Measurements from ENCODE around the gene CDKN2A. TPM values are rescaled to one million over a fixed set of nuclear protein-coding genes. Genes with fewer than 3 reads are reported as not detected.

CDKN2A gene
- total and polyA plus RNA-seq, 2 donors (not counting 3 experiments of a cell fraction or from before 2014, with no cell fraction given), result 8.5 to 10.7 TPM

DNA sequence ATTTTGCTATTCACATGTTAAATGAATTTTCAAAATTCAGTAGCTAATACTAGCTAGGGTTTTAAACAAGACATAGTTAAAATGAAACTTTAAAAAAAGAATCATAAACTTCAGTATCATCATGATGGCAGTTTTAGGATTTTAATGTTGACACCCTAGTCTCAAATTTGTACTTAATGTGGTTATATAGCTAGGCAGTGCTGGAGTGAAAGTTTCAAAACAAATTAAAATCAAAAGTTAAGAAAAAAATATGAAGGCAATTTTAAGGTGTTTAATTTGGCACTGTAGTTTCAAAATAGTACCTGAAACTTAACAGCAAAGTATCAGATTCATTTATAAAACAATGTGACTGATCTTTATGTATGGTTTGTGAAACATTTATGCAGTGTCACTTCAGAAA, 34.2 kb upstream of the CDKN2A start:
- no peak overlapping the region for H3K4me2 ChIP-seq (ENCODE audit: insufficient read depth, low read length)
- intact Hi-C loops (cut with micrococcal nuclease), result no loop called here
- H3K9me3 ChIP-seq (replicated peaks; ENCODE audit: control insufficient read depth, insufficient read depth, low read length), result no peaks in the 10 kb centered on the region
- peak; percentile 70 for FAIRE-seq
- peaks cover 0 to 2% of the 10 kb centered on the region in 2 experiments for H3K27me3 ChIP-seq (ENCODE audit: control insufficient read depth in 2 of 2, insufficient read depth in 2 of 2, low read length in 2 of 2)
- POLR2A ChIA-PET, result no interaction called here
- no peaks in the 10 kb centered on the region for H3K79me2 ChIP-seq (ENCODE audit: control insufficient read depth, insufficient read depth, low read length)
- BruUV-seq (replicated peaks), result no TSS peak
- CTCF ChIA-PET, result interaction anchor here (0.9 to 4.0 kb wide), 2 partner anchors 215 kb away, joined by 3 to 20 read pairs; no protein-coding TSS in a partner anchor
- DNase-seq (ENCODE audit: low read depth, low spot score), result no peak
- TF ChIP-seq GATA2 (IDR thresholded peaks at IDR 0.05; ENCODE audit: insufficient read depth, insufficient read length, low read depth, low read length) (no peak), POLR2A (IDR thresholded peaks at IDR 0.05; ENCODE audit: low read depth, low read length) (no peak), EZH2 (IDR thresholded peaks at IDR 0.05; ENCODE audit: borderline replicate concordance, low read depth, low read length, severe bottlenecking) (no peak), JUN (IDR thresholded peaks at IDR 0.05; ENCODE audit: borderline replicate concordance, insufficient read depth, insufficient read length, low read depth) (no peak)
- H3K27ac ChIP-seq (ENCODE audit: insufficient read depth, low read depth, low read length), result no peak overlapping the region
- no peaks in the 10 kb centered on the region for H3K36me3 ChIP-seq (ENCODE audit: control insufficient read depth in 2 of 2, extremely low read depth in 1 of 2, insufficient read depth in 2 of 2, low read length in 2 of 2)
- H4K20me1 ChIP-seq (replicated peaks; ENCODE audit: control insufficient read depth, extremely low read depth, insufficient read depth, low read length), result no peaks in the 10 kb centered on the region
- peaks cover 12% of the 10 kb centered on the region for H3K4me1 ChIP-seq (ENCODE audit: control insufficient read depth, extremely low read depth, insufficient read depth, low read length)
- no peak overlapping the region for H3K9ac ChIP-seq (replicated peaks; ENCODE audit: extremely low read depth, insufficient read depth, low read length)
- H3K4me3 ChIP-seq (replicated peaks in 1 of 3; ENCODE audit: insufficient read depth in 1 of 3, low read depth in 1 of 3, low read length in 3 of 3), result no peak overlapping the region
- no peaks in the 10 kb centered on the region for H3K9me1 ChIP-seq (replicated peaks; ENCODE audit: control insufficient read depth, extremely low read depth, insufficient read depth, low read length)
- dilution Hi-C loops (cut with MboI; ENCODE audit: extremely low pct_ligation_motif_present, low sequenced_read_pairs), result no loop called here
- no peak overlapping the region for H2AFZ ChIP-seq (ENCODE audit: low read depth, low read length)

DNA sequence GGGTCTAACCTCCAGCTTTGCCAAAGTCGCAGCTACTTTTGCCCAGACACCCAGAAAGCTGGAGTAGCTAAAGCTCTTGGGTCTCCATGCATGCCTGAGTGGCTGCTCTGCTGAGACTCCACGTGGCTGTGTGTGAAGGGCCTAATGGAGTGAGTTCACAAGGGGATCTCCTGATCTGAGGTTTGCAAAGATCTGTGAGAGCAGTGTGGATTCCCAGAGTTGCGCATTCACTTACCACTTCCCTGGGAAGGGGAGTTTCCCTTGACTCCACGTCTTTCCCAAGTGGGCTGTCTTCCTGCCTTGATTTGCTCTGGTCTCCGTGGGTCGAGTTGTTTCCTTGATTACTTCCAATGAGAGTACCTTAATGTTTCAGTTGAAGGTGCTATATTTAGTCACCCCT, 32.5 kb upstream of the CDKN2A start:
- H3K9me3 ChIP-seq (replicated peaks; ENCODE audit: control insufficient read depth, insufficient read depth, low read length), result no peaks in the 10 kb centered on the region
- TF ChIP-seq EZH2 (IDR thresholded peaks at IDR 0.05; ENCODE audit: borderline replicate concordance, low read depth, low read length, severe bottlenecking) (no peak), FOS (IDR thresholded peaks at IDR 0.05; ENCODE audit: borderline replicate concordance, insufficient read depth, low read length) (no peak), POLR2AphosphoS5 (IDR thresholded peaks at IDR 0.05; ENCODE audit: insufficient read depth, low read depth, low read length) (no peak), MYC (IDR thresholded peaks at IDR 0.05; ENCODE audit: low read depth, low read length) (no peak), JUN (IDR thresholded peaks at IDR 0.05; ENCODE audit: borderline replicate concordance, insufficient read depth, insufficient read length, low read depth) (no peak), POLR2A (IDR thresholded peaks at IDR 0.05; ENCODE audit: low read depth, low read length) (no peak), GATA2 (IDR thresholded peaks at IDR 0.05; ENCODE audit: insufficient read depth, insufficient read length, low read depth, low read length) (no peak)
- TF ChIP-seq, protein P1, sequence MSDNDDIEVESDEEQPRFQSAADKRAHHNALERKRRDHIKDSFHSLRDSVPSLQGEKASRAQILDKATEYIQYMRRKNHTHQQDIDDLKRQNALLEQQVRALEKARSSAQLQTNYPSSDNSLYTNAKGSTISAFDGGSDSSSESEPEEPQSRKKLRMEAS (IDR thresholded peaks at IDR 0.05; ENCODE audit: insufficient read depth, insufficient read length), result no peak
- TF ChIP-seq, protein P2, sequence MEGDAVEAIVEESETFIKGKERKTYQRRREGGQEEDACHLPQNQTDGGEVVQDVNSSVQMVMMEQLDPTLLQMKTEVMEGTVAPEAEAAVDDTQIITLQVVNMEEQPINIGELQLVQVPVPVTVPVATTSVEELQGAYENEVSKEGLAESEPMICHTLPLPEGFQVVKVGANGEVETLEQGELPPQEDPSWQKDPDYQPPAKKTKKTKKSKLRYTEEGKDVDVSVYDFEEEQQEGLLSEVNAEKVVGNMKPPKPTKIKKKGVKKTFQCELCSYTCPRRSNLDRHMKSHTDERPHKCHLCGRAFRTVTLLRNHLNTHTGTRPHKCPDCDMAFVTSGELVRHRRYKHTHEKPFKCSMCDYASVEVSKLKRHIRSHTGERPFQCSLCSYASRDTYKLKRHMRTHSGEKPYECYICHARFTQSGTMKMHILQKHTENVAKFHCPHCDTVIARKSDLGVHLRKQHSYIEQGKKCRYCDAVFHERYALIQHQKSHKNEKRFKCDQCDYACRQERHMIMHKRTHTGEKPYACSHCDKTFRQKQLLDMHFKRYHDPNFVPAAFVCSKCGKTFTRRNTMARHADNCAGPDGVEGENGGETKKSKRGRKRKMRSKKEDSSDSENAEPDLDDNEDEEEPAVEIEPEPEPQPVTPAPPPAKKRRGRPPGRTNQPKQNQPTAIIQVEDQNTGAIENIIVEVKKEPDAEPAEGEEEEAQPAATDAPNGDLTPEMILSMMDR (IDR thresholded peaks at IDR 0.05; ENCODE audit: extremely low read depth in 1 of 2, insufficient read depth in 1 of 2, low read depth in 1 of 2, low read length in 2 of 2), result no peak
- ChIA-PET CTCF (interaction anchor here (1.0 to 2.0 kb wide), 4 partner anchors 18 to 217 kb away, joined by 3 to 7 read pairs (median 4); partner anchors contain the start of gene CDKN2B), POLR2A (no interaction called here)
- no peaks in the 10 kb centered on the region for H4K20me1 ChIP-seq (replicated peaks; ENCODE audit: control insufficient read depth, extremely low read depth, insufficient read depth, low read length)
- H3K36me3 ChIP-seq (ENCODE audit: control insufficient read depth in 2 of 2, extremely low read depth in 1 of 2, insufficient read depth in 2 of 2, low read length in 2 of 2), result no peaks in the 10 kb centered on the region
- peaks cover 0 to 2% of the 10 kb centered on the region in 2 experiments for H3K27me3 ChIP-seq (ENCODE audit: control insufficient read depth in 2 of 2, insufficient read depth in 2 of 2, low read length in 2 of 2)
- FAIRE-seq, result no peak
- H3K9me1 ChIP-seq (replicated peaks; ENCODE audit: control insufficient read depth, extremely low read depth, insufficient read depth, low read length), result no peaks in the 10 kb centered on the region
- no peaks in the 10 kb centered on the region for H3K79me2 ChIP-seq (ENCODE audit: control insufficient read depth, insufficient read depth, low read length)
- H3K4me1 ChIP-seq (ENCODE audit: control insufficient read depth, extremely low read depth, insufficient read depth, low read length), result peaks cover 12% of the 10 kb centered on the region
- intact Hi-C loops (cut with micrococcal nuclease), result no loop called here
- H2AFZ ChIP-seq (ENCODE audit: low read depth, low read length), result no peak overlapping the region
- no TSS peak for BruUV-seq (replicated peaks)
- H3K4me2 ChIP-seq (ENCODE audit: insufficient read depth, low read length), result no peak overlapping the region
- DNase-seq (ENCODE audit: low read depth, low spot score), result no peak
- no peak overlapping the region for H3K27ac ChIP-seq (ENCODE audit: insufficient read depth, low read depth, low read length)
- dilution Hi-C loops (cut with MboI; ENCODE audit: extremely low pct_ligation_motif_present, low sequenced_read_pairs), result no loop called here
- H3K4me3 ChIP-seq (replicated peaks in 1 of 3; ENCODE audit: insufficient read depth in 1 of 3, low read depth in 1 of 3, low read length in 3 of 3), result no peak overlapping the region
- H3K9ac ChIP-seq (replicated peaks; ENCODE audit: extremely low read depth, insufficient read depth, low read length), result no peak overlapping the region

Measured in endothelial cell of umbilical vein (primary cell).